Inflammatory macrophage treated with lipopolysaccharide for 4 hours (primary cell): Measurements from ENCODE around the gene PNPLA3.
"Not testable (repeated sequence)": the region's sequence is repeated elsewhere in the genome, so short reads cannot be mapped to it uniquely, and the experiment has no call there.

Source experiments
- DNase-seq: peaks from one replicate; pipeline ENCODE4 v3.0.0-alpha.2; 2020

PNPLA3 gene

DNA sequence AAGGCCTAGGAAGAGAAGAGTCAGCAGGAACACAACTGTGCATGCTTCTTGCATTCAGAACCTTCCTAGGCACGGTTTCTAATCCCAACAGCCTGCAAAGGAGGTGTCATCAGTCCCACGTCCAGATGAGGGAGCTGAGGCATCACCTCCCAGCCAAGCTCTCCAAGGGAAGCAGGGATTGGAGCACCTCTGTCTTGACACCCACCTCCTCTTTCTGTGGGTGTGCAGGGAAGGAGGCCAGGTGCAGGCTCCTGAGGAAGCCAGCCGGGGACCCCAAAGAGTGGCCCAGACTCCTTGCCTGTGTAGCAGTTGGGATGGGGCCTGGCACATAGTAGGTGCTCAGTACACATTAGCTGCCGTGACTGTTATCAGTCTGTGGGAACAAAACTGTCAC is 33.7 kb upstream of the PNPLA3 start:
- DNase-seq, result no peak

GRCh38 chr22:43890901-43891331 is 32.7 kb upstream of the PNPLA3 start:
- DNase-seq, result no peak

GRCh38 chr22:43891360-43892182 is 32.0 kb upstream of the PNPLA3 start, which contains the start of gene PNPLA5:
PNPLA5 (minus strand) TSS chr22:43892013; CDS start chr22:43891880, 133 bp downstream.
- peak; percentile 33 for DNase-seq

GRCh38 chr22:43892183-43892894 is 31.3 kb upstream of the PNPLA3 start:
- no peak for DNase-seq

DNA sequence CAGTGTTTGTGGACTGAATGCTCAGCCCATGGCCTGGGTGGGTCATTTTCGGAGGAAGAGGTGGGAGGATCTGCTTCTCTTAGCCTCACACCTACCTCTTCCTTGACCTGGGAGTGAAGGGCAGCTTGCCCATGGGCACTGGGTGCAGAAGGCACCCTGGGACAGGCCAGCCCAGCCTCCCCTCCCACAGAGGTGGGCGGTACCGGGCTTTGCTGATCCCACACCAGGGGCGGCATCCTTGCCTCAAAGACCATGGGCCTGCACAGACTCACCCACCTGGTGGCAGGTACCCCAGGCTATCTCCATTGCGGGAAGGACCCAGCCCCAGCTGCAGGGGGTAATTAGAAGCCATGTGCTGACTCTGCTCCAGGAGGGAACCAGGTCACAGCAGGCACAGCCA is 30.3 kb upstream of the PNPLA3 start:
- DNase-seq, result no peak

DNA sequence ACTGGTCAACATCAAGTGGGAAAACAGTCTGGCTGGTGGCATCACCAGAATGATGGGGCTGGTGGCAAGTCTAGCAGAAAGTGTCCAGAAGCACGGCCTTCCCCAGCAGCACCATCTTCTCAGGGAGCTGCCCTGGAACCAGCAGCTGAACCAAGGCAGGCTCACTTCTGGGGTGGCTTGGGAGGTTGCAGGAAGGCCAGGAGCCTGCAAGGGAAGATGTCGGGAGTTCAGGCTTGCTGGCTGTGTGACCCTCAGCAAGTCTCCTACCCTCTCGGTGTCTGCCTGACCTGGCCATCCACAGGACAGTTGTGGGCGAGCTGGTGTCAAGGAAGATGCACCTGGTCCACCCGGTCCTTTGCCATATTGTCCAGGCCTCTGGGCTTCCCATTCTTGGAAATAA is 29.5 kb upstream of the PNPLA3 start:
- no peak for DNase-seq

DNA sequence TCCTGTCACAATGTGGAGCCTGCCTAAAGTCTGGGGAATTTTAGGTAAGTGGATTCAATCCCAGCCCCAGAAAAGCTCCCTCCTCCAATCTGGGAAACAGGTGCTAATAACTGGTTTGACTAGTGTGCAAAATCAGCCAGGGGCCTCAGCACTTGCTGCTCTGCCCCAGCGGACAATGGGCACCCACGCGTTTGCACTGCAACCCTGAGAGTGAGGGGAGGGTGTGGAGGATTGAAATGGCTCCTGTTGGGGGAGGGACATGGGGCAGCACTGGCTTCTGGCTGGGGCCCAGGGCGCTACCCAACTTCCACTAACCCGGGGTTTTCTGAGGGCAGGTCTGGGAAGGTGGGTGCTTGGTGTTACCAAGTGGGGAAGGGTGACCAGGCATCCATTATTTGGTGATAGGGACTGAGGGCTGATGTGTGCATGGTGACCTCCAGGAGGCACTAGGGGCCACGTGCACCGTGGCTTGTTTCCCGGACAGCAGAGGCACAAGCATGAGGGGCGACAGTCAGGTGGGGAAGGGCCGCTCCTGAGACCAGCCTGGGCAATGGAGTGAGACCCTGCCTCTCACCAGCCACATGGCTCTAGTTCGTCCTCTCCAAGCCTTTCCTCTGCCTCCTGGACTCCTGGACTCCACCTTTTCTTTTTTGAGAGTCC is 27.5 kb upstream of the PNPLA3 start:
- DNase-seq, result no peak

DNA sequence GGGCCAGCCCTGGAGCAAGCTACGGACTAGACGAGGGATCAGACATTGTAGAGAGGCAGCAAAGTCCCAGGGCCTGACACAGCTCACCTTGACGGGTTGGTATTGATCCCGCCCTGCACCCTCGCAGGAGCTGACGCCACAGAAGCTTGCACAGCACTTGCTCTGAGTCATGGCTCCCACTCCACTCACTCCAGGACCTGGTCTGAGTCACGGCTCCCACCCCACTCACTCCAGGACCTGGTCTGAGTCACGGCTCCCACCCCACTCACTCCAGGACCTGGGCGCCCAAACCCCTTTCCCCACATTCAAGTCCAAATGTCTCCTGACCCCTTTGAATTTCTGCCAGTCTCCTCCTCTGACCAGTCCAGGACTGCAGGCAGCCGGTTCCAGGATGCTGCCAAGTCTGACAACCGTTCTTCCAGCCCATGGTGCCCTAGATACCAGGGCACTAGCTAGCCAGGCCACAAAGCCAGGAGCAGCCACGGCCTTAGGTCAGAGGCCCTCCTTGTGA is 25.8 kb upstream of the PNPLA3 start:
- DNase-seq, result no peak

GRCh38 chr22:43900206-43900605 is 23.4 kb upstream of the PNPLA3 start:
- no peak for DNase-seq

DNA sequence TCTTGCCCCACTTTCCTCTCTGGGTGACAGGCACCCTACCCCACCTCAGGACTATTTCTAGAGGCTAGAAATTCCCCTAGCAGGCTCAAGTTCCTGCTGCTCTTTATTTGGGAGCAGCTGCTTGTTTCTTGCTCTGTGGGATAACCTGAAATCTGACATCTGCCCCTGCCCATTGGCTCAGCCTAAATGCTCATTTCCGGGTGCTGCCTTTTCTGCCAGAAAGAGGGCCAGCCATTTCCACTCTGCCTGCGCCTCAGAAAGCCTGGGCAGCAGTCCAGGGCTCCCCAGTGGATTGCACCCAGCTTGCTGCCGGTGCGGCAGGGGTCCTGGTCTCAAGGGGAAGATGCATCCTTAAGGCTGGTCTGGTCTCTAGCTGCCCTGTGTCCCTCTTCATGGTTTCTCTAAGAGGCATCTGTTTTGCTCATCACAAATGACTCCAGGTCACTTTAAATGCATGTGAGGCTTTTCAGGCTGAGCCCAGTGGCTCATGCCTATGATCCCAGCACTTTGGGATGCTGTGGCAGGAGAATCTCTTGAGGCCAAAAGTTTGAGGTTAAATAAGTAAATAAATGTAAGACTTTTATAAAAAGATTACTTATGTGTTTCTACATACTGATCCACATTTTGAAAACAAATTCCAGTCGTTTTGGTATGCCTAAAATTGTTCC is 21.5 kb upstream of the PNPLA3 start:
- no peak for DNase-seq

DNA sequence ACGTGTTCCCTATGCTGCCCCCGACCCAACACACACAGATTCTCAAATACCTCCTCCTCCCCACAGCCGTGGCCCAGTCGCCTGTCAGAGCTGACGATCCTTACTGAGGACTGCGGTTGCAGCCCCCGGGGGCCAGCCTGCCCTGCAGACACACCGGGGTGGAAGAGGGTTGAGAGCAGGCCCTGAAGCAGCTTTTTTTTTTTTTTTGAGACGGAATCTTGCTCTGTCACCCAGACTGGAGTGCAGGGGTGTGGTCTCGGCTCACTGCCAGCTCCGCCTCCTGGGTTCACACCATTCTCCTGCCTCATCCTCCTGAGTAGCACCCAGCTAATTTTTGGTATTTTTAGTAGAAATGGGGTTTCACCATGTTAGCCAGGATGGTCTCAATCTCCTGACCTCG is 20.6 kb upstream of the PNPLA3 start:
- not testable (repeated sequence) for DNase-seq

- not testable (repeated sequence) for DNase-seq
These were observed 19.2 kb upstream of the PNPLA3 start for GRCh38 chr22:43904412-43904811.

GRCh38 chr22:43905681-43906080 is 17.9 kb upstream of the PNPLA3 start:
- DNase-seq, result no peak

DNA sequence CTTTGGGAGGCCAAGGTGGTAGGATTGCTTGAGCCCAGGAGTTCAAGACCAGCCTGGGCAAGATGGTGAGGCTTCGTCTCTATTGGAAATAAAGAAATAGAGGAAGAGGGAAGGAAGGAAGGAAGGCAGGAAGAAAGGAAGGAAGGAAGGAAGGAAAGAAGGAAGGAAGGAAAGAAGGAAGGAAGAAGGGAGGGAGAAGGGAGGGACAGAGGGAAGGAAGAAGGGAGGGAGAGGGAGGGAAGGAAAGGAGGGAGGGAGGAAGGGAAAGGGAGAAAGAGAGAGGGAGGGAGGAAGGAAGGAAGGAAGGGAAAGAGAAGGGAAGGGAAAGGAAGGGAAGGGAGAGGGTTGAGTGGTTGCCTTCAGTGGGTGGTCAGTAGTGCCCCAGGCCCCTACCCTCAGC is 13.9 kb upstream of the PNPLA3 start:
- no peak for DNase-seq

- DNase-seq, result no peak
These were observed 13.4 kb upstream of the PNPLA3 start for GRCh38 chr22:43910178-43910695.

DNA sequence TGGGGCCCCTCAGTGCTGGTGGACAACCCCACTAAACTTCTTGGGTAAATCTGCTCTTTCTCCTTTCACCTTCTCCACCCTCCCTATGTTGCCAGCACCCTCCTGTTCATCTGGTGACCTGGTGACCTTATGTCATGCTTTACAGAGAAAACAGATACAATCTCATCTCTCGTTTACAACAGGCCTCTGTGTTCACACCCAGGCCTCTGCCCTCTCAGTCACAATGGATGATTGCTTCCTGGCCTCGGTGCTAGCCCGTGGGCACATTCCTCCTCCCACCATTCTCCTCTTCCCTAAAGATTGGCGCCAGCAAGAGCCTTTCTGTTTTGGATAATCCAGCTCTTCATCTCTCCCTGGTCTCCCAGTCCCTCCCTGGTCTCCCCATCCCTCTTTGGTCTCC is 12.3 kb upstream of the PNPLA3 start:
- no peak for DNase-seq

DNA sequence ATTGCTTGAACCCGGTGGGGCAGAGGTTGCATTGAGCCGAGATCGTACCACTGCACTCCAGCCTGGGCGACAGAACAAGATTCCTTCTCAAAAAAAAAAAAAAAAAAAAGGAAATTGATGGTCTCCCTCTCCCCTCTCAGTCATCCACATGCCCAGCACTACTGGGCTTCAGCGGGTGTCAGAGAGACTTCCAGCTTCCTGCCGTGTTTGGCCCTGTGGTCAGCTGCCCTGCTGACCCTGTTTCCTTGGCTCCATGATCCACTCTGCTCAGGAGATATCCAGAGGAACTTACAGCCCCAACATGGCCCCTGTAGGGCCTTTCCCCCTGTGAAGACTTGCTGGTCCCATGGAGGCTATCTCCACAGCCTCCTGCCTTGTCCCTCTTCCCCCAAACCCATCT is 6.1 kb upstream of the PNPLA3 start:
- DNase-seq, result peak; percentile 15

GRCh38 chr22:43919106-43919973 is 4.3 kb upstream of the PNPLA3 start:
- DNase-seq, result no peak

- DNase-seq, result peak; percentile 15
These were observed 2.2 kb upstream of the PNPLA3 start for GRCh38 chr22:43921370-43921769.

- DNase-seq, result no peak
These were observed 1.5 kb upstream of the PNPLA3 start for GRCh38 chr22:43922123-43922522.

DNA sequence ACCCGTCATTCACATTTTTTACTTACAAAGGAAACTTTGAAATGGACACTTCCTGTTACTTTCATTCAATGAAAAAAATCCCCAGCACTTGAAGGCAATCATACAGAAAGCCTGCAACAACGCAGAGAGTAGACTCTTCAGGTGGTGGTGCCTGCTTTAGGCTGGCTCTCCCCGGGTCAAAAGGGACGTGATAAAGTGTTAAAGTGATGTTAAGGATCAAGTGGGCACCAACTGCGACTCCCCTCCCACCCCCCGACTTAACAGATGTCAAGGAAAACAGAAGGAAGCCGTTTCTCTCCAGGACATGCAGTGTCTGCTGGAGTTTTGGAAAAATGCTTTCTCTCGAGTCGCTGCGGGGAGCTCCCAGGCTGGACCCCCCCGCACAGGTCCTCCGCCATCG is 414 bp upstream of the PNPLA3 start:
- peak; percentile 11 for DNase-seq

DNA sequence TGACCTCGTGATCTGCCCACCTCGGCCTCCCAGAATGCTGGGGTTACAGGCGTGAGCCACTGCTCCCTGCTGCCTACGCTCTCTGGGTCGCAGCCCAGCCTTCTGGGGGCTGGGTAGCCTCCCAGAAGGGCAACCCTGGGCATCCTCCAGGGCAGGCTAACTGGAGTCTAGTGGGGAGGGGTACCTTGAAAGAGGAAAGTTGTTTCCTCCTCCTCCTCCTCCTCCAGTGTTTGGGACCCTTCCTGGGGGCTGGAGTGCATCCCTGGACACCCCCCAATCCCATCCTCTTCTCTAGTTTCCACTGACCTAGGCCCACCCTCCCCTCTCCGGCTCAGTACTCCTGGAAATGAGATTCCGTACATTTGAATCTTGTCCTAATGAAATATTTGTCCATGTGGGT is 1.3 kb downstream of the PNPLA3 start:
- no peak for DNase-seq
